B cell (primary cell): Measurements from ENCODE around the gene RGS3.

Experiments used
- EZH2 ChIP-seq: IDR thresholded peaks from 2 replicates; pipeline ENCODE4 v1.6.1; 2012; ENCODE audit warnings: borderline replicate concordance, low read depth, mild to moderate bottlenecking, moderate library complexity, low read length; ENCODE audit not compliant: insufficient read depth, poor library complexity, severe bottlenecking
- TF ChIP-seq, protein P1 (sequence below): fragments of 200-600 bp; IDR thresholded peaks from one replicate; pipeline ENCODE4 v1.8.0; 2022; ENCODE audit warnings: antibody characterized with exemption, mild to moderate bottlenecking

- TF ChIP-seq, protein P1, sequence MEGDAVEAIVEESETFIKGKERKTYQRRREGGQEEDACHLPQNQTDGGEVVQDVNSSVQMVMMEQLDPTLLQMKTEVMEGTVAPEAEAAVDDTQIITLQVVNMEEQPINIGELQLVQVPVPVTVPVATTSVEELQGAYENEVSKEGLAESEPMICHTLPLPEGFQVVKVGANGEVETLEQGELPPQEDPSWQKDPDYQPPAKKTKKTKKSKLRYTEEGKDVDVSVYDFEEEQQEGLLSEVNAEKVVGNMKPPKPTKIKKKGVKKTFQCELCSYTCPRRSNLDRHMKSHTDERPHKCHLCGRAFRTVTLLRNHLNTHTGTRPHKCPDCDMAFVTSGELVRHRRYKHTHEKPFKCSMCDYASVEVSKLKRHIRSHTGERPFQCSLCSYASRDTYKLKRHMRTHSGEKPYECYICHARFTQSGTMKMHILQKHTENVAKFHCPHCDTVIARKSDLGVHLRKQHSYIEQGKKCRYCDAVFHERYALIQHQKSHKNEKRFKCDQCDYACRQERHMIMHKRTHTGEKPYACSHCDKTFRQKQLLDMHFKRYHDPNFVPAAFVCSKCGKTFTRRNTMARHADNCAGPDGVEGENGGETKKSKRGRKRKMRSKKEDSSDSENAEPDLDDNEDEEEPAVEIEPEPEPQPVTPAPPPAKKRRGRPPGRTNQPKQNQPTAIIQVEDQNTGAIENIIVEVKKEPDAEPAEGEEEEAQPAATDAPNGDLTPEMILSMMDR, result no peak
- no peak for TF ChIP-seq EZH2
Measured at GRCh38 chr9:113479174-113479621, 15.7 kb downstream of the RGS3 start.
